SKM-1 treated with dmso at 0.1 percent for 144 hours (cell line): Measurements from ENCODE around the gene PIP5K1C.
"Not testable (repeated sequence)": the region's sequence is repeated elsewhere in the genome, so short reads cannot be mapped to it uniquely, and the experiment has no call there.

Experiments used
- DNase-seq: peaks from one replicate; lab custom pipeline; 2025; ENCODE audit not compliant: unreplicated experiment; lab: John Stamatoyannopoulos, UW

Gene PIP5K1C

DNA sequence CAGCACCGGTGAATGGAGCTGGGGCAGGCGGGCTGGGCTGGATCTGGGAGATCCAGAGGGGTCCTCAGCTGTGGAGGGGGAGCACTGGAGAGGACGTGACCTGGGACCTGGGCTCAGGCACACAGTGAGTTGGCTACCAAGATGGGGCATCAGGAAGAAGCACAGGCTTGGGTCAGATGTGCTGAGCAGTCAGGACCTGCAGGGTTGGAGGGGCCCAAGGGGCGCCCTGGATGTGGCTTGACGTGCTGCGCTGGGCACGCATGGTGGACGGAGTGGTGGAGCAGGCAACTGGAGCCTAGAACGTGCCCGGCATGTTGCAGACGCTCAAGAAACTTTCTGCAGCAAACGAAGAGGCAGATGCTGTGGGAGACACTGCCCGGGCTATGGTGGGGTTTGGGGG lies 20.7 kb downstream of the PIP5K1C start:
- DNase-seq = no peak

DNA sequence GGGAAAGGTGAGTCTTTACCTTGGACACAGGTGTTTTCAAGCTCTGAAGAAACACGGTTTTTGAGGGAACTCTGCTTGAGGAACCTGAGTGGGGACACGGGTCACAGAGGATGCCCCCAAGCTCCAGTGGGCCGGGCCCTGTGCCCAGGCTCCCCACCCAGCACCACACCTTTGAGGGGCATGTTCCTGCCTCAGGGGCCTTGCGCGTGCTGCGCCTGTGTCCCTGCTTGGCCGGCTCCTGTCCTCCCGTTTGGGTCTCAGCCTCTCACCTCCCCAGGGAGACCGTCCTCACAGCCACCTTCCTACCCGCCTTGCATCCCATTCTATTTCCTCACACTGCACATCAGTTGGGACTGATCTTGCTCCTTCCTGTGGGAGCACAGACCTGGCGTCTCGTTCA lies 21.1 kb downstream of the PIP5K1C start:
- no peak for DNase-seq

DNA sequence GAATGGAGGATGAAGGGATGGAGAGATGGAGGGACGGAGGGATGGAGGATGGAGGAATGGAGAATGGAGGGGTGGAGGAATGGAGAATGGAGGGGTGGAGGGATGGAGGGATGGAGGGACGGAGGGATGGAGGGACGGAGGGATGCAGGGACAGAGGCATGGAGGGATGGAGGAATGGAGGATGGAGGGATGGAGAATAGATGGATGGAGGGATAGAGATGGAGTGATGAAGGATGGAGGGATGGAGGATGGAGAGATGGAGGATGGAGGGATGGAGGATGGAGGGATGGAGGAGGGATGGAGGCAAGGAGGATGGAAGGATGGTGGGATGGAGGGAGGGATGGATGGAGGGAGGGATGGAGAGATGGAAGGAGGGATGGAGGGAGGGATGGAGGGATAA lies 22.1 kb downstream of the PIP5K1C start:
- no peak for DNase-seq

DNA sequence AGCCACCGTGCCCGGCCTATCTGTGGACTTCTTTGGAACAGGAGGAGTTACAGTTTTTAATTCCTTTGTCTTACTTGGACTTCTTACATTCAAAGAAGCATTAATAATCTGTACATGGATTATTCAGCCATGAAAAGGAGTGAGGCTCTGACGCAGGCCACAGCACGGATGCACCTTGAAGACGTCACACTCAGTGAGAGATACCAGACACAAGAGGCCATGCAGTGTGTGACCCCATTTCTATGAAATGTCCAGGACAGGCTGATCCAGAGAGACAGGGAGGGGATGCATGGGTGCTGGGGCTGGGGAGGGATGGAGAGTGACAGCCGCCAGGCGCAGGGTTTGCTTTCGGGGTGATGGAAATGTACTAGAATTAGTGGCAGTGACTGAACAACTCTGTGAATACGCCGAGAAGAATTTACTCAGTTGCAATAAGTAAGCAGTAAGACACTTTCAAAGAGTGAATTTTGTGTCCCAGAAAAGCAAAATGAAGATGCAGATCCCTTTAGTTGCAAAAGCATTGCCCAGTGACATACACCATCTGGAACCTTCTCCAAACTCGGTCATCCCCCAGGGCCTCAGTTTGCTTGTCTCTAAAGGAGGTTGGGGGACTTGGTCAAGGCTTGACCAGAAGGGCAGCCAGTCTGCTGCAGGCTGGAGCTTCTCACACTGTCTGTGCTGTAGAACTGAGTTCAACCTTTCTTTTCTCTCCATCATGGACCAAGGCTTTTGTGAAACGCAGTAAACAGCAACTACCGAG lies 25.3 kb downstream of the PIP5K1C start:
- no peak for DNase-seq

DNA sequence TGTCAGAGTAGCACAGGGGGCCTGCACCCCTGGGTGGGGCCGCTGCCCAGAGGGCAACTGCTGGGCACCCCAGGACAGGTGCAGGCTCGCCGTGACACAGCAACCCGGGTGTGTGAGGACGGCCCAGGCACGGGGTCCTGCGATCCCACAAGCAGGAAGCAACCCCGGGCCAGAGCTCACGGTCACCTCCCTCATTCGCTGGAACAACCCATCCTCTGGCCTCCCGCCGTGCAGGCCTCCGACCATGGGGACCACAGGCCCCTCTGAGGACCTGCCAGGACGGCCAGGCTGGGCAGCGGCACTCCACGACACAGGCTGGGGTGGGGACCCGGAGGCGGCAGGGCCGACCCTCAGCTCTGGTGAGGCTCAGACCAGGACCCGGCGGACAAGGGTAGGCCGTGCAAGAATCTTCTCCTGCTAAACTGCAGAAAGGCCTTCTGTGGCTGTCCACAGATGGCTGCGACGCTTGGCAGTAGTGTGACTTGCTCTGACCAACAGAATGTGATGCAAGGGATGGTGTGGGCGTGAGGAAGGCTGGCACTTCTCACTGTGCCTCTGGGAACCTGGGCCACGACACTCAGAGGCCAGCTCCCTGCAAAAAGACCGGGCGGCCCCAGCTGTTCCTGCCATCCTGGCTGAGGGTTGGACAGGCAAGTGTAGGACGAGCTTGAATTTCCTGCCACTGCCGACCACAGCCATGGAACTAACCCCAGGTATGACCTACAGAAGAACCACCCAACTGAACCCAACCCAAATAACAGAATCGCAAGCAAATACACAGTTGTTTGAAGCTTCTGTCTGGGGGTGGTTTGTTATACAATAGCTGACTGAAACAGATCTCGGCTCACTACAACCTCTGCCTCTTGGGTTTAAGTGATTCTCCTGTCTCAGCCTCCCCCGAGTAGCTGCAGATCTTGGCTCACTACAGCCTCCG lies 26.5 kb downstream of the PIP5K1C start:
- DNase-seq = no peak

DNA sequence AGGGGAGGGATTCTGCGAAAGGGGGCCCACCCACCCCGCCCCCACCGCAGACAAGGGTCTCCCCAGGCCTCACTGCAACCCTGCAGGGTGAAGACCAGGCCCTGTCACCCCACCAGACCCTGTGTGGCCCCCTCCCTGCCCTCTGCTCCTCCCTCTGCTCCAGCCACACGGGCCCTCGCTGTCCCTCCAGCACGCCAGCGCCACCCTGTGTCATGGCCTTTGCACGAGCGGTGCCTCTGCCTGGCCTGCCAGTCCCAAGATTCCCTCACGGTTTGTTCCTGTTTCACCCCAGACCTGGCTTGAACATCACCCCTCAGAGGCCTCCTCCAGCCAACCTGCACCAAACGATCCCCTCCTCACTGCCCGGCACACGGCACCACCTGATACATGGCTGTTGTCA lies 27.3 kb downstream of the PIP5K1C start:
- DNase-seq = no peak

DNA sequence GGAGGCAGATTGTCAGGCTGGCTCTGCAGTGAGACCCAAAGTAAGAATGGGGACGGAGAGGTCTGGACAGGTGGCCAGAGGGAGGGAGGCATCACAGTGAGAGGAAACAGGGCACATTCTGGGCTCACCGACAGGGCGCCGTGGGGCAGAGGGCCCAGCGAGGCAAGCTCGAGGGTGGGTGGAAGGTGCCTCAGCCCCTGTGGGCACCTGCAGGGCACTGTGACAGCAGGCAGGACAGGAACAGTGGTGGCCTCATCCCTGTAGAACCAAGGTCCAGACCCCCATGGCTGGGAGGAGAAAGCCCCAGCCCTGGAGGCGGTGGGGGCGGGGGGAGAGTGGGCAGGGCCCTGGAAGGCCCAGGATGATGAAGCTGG lies 27.7 kb downstream of the PIP5K1C start:
- no peak for DNase-seq

DNA sequence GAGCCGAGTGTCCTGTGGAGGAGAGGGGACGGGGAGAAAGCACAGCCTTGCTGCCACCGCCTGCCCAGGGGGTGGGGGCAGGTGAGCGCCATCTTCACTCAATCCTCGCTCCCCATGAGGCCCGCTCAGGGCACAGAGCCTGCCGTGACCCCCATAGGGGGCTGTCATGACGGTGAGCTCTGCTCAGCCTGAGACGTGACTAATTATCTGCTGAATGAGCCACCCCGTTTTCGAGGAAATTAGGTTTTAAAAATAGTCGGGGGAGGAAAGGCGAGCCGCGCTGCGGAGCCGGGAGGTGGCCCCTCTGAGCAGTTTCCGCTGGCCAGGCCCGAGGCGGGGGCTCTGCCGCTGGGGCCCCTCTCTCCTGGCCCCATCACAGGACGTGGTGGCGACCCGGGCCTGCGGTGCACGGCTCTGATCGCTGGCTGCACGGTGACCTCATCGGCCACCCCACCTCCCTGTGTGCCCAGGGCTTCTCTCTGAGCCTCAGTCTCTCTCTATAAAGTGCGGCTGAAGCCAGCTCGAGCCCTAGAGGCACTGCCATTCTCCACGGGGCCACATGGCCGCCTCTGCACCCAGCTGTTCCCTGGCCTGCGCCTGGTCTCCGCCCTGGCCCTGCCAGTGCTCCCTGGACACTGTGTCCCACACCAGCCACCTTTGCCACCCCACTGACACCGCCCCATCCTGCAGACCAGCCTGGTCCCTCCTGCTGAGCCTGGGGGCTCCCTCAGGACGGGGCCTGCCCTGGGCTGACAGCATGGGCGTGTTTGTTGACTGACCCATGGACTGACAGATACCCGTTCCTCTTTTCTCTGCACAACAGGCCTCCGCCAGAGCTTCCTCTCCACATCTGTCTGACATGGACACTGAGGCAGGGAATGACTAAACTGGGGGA lies 28.3 kb downstream of the PIP5K1C start:
- DNase-seq = no peak

DNA sequence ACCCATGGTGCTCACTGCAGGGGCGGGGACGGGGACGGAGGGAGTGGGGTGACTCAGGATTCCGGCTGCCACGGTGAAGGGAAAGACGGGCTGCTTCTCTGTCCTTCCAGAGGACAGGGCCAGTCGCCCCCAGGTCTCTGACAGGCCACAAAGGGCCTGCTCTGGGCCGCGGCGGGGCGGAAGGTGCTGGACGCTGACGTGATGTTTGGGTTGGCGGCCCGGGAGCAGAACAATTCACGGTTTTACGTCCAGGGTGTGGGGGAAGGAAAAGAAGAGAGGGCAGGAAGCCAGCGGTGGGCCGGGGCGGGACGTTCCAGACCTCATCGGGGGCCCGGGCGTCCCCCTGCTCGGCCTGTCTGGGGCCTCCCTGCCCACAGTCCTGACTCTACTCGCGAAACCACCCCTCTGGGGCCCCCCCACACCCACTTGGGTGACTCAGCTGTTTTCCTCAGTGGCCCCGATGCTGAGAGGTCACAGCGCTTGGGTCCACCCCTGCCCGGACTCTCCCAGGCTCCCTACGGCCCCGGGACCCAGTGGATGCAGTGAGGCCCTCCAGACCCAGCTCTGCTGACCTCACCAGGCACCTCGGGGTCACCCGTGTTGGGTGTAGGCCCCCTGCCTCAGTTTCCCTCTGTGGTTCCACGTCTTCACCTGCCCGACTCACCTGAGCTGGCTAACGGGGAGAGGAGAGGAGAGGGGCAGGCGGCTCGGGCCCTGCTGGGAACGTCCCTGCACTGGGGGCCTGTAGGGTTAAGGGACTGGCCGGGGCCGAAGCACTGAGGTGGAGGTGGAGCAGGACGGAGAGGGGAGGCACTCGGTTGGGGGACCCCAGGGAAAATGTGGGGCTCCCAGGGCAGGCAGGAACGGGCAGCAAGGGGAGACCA lies 29.2 kb downstream of the PIP5K1C start:
- no peak for DNase-seq

DNA sequence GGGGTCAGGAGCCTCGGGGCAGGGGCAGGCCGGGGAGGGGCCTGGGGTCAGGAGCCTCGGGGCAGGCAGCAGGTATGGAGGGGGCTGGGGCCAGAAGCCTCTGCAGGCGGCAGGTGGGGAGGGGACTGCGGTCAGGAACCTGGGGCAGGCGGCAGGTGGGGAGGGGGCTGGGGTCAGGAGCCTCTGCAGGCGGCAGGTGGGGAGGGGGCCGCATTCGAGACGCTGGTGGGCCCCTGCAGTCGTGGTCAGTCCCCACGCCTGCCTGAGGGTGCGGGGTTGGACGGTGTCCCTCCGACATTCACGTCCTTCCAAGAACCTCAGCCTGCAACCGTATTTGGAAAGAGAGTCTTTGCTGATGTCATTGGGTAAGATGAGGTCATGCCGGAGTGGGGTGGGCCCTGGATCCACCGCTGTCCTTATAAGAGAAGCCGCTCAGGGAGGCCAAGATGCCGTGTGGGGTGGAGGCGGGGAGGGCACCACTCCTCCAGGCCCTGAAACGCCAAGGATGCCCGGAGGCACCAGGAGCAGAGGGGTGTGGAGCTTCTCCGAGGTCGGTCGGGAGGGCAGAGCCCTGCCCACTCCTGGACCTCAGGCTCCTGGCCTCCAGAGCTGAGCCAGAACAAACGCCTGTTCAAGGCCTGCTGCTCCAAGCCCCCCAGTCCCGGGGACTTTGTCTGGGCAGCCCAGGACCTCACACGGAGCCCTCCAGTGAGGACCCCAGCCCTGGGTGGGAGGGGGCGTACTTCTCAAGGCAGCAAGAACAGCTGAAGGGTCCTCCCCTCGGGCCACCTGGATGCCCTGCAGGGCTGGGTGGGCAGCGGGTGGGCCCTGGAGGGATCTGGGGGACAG lies 30.1 kb downstream of the PIP5K1C start:
- DNase-seq = no peak

DNA sequence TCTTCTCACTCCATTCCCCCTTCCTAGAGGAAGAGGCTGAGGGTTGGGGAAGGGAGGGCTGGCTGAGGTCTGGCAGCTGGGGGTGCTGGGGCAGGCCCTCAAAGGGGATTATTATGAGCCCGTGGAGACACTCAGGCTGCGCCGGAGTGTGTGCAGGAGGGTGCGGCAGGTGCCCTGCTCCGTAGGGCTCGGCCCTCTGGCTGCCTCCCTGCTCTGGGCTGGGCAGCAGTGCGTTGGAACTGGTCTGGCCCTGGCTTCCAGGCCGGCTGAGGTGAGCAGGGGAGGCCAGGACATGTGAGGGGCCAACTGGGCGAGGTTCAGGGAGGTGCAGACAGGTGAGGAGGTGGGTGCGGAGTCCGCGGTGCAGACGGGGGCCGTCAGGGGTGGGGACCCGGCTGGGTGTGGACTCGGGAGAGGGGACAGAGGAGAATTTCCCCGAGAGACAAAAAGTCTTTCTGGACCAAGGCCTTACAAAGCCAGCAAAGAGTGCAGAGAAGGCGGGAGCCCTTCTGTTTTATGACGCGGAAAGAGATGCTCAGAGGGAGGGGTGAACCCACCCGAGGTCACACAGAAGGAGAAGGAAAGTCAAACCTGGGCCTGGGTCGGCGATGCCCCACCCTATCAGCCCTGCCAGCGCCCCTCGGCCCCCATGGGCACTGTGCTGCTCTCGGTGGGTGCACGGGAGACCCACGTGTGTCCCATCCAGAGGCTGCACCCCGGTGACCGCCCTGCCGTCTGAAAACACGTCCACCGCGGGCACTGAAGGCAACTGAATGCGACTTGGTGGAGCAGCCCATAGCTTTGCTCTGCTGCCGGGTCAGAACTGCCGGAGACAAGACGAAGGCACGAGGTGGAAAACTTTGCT lies 31.0 kb downstream of the PIP5K1C start:
- no peak for DNase-seq

DNA sequence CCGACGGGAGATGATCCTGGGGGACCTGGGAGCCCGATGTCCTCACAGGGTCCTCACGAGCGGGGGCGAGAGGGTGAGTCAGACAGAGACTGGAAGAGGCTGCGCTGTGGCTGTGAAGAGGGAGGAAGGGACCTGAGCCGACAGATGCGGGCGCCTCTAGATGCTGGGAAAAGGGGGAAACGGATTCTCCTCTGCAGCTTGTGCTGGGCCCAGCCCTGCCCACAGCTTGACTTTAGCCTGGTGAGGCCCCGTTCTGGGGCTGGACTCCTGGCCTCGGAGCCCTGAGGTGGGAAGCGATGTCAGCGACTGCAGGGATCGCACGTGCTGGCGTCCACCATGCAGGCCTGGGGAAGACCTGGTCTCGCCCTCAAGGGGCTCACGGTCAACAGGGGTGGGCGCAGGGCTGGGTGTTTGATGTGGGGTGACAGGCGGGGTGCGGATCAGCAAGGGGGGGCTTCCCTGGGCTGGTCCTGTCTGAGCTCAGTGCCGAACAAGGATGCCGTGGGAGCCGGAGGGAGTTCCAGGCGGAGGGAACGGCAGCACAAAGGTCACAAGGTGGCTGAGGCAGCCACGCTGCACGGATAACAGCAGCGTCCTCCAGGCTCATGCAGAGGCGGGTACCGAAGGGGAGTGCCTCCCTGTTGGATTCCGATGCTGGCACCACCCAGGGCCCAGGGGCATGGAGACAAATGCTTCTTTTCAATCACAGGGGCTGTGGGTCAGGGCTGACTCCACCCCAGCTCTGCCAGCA lies 31.8 kb downstream of the PIP5K1C start:
- no peak for DNase-seq

DNA sequence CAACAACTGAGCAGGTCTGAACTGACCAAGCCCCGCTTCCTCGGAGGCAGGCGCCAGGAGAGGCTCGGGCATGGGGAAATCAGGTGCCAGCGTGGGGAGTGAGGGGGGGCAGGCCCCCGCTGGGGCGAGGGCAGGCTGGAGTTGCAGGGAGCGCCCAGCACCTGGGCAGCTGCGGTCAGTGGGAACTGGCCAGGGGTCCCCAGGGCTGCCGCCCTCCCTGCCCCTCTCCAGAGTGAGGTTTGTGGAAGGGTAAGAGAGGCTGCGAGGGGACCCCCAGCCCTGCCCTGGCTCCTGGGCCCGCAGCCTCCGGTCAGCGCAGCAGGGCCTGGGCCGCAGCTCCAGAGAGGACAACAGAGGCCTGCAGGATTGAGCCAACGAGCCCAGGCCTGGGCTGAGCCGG lies 32.5 kb downstream of the PIP5K1C start:
- DNase-seq = no peak

DNA sequence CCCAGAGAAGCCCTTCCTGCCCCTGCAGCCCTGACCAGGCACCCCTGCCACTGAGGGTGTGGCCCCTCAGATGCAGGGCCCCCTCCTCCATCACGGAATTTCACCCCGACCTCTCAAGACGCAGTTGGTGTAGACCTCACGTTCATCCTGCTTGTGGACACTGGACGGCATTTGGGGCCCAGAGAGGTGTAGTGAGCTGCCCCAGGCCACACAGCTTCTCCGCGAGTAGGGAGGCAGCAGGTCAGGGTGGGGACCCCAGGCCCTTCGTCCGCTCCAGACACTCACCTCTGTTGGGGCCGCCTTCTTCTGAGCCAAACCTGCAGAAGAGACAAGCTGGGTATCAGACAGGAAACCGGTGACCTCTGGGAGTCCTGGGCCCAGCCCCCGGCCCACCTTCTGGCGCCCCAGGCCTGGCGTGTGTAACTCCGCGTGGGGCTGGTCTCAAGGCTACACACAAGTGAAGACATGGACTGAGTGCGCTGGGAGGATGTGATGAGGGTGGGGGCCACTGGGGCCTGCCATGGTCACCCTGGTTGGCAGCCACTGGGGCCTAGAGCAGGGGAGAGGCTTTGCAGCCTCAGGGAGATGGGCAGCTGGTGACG lies 33.1 kb downstream of the PIP5K1C start:
- DNase-seq = no peak

DNA sequence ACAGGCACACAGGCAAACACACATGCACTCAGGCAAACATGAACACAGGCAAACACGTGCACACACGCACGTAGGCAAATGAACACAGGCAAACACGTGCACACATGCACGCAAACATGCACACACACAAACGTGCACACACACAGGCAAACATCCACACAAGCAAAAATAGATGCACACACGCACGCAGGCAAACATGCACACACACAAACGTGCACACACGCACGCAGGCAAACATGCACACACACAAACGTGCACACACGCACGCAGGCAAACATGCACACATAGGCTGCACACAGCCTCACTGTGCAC lies 33.8 kb downstream of the PIP5K1C start:
- DNase-seq = not testable (repeated sequence)

DNA sequence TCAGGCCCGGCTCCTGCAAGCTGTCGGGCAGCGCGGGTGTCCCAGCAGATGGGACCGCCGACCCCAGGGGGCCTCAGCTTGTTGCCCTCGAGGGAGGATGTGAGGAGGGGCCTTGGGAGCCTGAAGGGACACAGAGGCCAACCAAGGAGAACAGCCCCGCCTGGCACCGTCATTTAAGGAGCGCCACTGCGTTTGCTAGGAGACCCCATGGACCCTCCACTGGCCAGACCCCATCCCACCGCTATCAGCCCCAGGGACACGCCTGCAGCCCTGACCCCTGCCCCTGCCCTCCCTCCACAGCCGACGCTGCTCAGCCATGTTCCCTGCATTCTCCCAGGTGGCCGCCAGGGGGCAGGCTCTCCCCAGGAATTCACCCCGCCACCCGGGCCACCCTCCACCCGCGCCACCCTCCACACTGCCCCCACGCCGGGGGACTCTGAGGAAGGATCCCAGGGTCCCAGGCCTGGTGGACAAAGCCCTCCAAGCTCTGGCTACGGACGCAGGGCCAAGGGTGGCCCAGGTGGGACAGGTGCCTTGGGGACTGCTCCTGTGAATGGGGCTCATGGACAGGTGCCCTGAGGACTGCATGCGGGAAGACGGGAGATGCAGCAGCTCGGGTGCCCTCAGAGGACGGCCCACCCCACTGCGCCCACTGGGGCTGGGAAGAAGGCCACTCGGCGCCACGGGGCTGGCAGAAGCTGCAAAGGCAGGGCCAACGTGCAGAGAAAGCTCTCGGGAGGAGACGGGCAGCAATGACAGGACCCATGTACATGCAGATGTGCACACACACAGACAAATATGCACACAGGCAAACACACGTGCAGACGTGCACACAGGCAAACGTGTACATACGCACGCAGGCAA lies 34.4 kb downstream of the PIP5K1C start:
- peak; percentile 21 for DNase-seq
